Tibial artery (tissue), 4 donors: ENCODE results near the gene MACROD2.

Source experiments
- DNase-seq, 2 donors: peaks; one replicate each; pipeline ENCODE4 v3.0.0-alpha.2; 2019
- H3K27ac ChIP-seq, 2 donors: fragments of 200-600 bp; sonication (generic) in 1 of 2; 1 replicate in 1 of 2; 2 replicates in 1 of 2; pipeline ENCODE4 v1.5.1; 2018 to 2019; ENCODE audit warnings: mild to moderate bottlenecking in 1 of 2
- H3K27me3 ChIP-seq, 2 donors: fragments of 200-600 bp; sonication (generic) in 1 of 2; one replicate each; pipeline versions ENCODE4 v1.5.1 to v1.6.0; 2016 to 2019
- H3K36me3 ChIP-seq, 3 donors: fragments of 200-600 bp; sonication (generic) in 2 of 3; one replicate each; pipeline ENCODE4 v1.5.1; 2016 to 2019; ENCODE audit warnings: mild to moderate bottlenecking in 2 of 3
- H3K4me1 ChIP-seq, 4 donors: fragments of 200-600 bp; sonication (generic) in 2 of 4; 1 replicate in 3 of 4; 2 replicates in 1 of 4; pipeline ENCODE4 v1.5.1; 2016 to 2019
- H3K4me3 ChIP-seq, 2 donors: fragments of 200-600 bp; sonication (generic) in 1 of 2; 1 replicate in 1 of 2; 2 replicates in 1 of 2; pipeline ENCODE4 v1.5.1; 2018 to 2019; ENCODE audit warnings: mild to moderate bottlenecking in 2 of 2
- H3K9me3 ChIP-seq, 3 donors: fragments of 200-600 bp; sonication (generic) in 1 of 3; one replicate each; pipeline ENCODE4 v1.5.1; 2016 to 2019
- CTCF ChIP-seq, 2 experiments: fragments of 200-600 bp in 1 of 2; fragments of 450-650 bp in 1 of 2; IDR thresholded peaks; one replicate each; pipeline ENCODE4 v1.5.1; 2017 to 2019; ENCODE audit warnings: antibody characterized with exemption in 2 of 2, mild to moderate bottlenecking in 1 of 2, moderate library complexity in 1 of 2
- intact Hi-C: fragments of 100-400 bp; cut with DNase I; formaldehyde crosslinking; loops from one replicate; pipeline ENCODE4 v1.15.0; 2023; ENCODE audit warnings: low total_unique reads

The MACROD2 gene

GRCh38 chr20:15611541-15611940 lies 1616.2 kb downstream of the MACROD2 start:
- no peaks in the 10 kb centered on the region for H3K9me3 ChIP-seq
- H3K4me1 ChIP-seq: peaks cover 0 to 27% (median 9%) of the 10 kb centered on the region in 4 donors
- H3K4me3 ChIP-seq: no peak overlapping the region
- no peaks in the 10 kb centered on the region for H3K27me3 ChIP-seq
- H3K27ac ChIP-seq: no peak overlapping the region
- no peak for DNase-seq
- intact Hi-C loops: no loop called here
- TF ChIP-seq CTCF (IDR thresholded peaks at IDR 0.05): no peak
- no peaks in the 10 kb centered on the region for H3K36me3 ChIP-seq

DNA sequence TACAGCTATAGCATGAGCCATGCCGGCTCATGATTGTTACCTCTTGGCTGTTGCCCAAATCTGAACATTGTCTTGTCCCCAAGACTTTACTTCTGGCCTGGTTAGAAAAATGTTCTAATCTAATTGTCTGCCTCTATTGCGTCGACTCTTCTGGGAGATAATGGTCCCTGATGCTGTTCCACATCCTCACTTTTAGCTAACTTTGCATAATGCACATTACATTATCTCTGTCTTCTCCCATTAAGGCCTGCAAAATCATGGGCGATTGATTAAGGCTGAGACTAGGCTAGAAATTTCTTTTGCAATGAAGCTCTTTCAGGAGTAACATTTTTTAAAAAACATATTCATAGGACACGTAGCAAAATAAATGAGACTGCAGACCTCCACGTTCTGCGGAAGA lies 1616.9 kb downstream of the MACROD2 start:
- TF ChIP-seq CTCF (IDR thresholded peaks at IDR 0.05): no peak
- H3K4me3 ChIP-seq: no peak overlapping the region
- no peak for DNase-seq
- no peak overlapping the region for H3K27ac ChIP-seq
- no peaks in the 10 kb centered on the region for H3K36me3 ChIP-seq
- no peaks in the 10 kb centered on the region for H3K9me3 ChIP-seq
- intact Hi-C loops: no loop called here
- H3K27me3 ChIP-seq: no peaks in the 10 kb centered on the region
- peaks cover 0 to 27% (median 9%) of the 10 kb centered on the region in 4 donors for H3K4me1 ChIP-seq

DNA sequence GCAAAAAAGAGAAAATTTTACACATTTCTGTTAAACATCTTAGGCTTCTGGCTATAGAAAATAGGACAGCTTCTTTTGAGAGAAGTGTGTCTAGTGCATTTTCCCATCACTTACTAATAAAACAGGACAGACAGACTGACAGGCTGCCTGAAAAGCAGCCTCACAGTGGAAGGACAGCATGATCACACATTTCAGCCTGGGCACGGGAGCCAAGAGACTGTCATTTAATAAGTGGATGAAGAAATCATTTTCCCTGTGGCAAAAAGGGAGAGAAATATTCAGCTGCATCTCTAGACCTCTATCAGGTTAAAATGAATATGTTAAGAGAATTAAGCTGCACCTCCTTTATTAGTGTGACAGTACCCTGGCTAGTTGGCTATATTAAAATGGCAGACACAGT lies 1617.5 kb downstream of the MACROD2 start:
- Histone ChIP-seq H3K27me3 (no peaks in the 10 kb centered on the region), H3K4me1 (peaks cover 0 to 27% (median 9%) of the 10 kb centered on the region in 4 donors), H3K4me3 (no peak overlapping the region), H3K36me3 (no peaks in the 10 kb centered on the region), H3K27ac (no peak overlapping the region), H3K9me3 (no peaks in the 10 kb centered on the region)
- no peak for TF ChIP-seq CTCF (IDR thresholded peaks at IDR 0.05)
- no peak for DNase-seq
- intact Hi-C loops: no loop called here

DNA sequence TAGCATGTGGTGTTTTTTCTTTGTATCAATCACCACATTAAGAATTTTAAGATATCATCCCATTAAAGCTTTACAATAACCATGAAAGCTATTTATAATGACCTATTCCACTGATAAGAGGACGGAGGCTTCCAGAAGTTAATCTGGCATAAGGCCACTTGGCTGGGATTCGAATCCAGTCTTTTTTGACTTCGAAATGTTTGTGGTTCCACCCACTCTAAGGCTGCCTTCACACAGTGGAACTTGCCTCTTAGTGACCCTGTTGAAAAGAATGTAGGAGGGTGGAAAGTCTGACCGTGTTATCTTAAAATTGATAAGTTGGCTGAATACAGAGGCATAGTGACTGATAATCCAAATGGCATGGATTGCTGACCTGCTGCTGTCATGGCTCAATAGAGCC lies 1618.2 kb downstream of the MACROD2 start:
- Histone ChIP-seq H3K27me3 (no peaks in the 10 kb centered on the region), H3K36me3 (no peaks in the 10 kb centered on the region), H3K4me3 (no peak overlapping the region), H3K4me1 (peaks cover 0 to 27% (median 9%) of the 10 kb centered on the region in 4 donors), H3K9me3 (no peaks in the 10 kb centered on the region), H3K27ac (no peak overlapping the region)
- no peak for TF ChIP-seq CTCF (IDR thresholded peaks at IDR 0.05)
- DNase-seq: no peak
- intact Hi-C loops: no loop called here

- TF ChIP-seq CTCF (IDR thresholded peaks at IDR 0.05): no peak
- Histone ChIP-seq H3K27me3 (no peaks in the 10 kb centered on the region), H3K36me3 (no peaks in the 10 kb centered on the region), H3K9me3 (no peaks in the 10 kb centered on the region), H3K4me1 (peaks cover 0 to 21% (median 9%) of the 10 kb centered on the region in 4 donors), H3K4me3 (no peak overlapping the region), H3K27ac (no peak overlapping the region)
- intact Hi-C loops: no loop called here
- no peak for DNase-seq
Measured at GRCh38 chr20:15616626-15617025, 1621.3 kb downstream of the MACROD2 start.

DNA sequence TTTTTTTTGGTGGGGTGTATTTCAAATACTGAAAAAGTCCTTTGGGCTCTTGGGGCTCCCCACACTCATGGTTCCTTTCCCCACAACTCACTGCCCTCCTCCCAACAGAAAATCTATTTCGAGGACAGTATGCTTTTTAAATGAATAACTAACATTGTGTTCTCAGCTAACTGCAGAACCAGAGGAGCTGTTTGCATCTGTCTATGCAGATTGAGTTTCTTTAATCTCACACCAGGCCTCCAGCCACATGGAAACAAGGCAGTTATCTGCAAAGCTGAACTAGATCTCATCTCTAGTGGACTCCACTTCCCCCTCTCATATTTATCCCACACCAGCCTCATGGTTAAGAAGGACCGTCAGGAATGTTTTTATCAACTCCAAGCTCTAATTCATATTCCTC lies 1622.8 kb downstream of the MACROD2 start:
- no peaks in the 10 kb centered on the region for H3K36me3 ChIP-seq
- no peaks in the 10 kb centered on the region for H3K27me3 ChIP-seq
- H3K4me1 ChIP-seq: peaks cover 0 to 15% (median 9%) of the 10 kb centered on the region in 4 donors
- H3K4me3 ChIP-seq: no peak overlapping the region
- TF ChIP-seq CTCF (IDR thresholded peaks at IDR 0.05): no peak
- intact Hi-C loops: no loop called here
- no peaks in the 10 kb centered on the region for H3K9me3 ChIP-seq
- no peak for DNase-seq
- no peak overlapping the region for H3K27ac ChIP-seq
